Common myeloid progenitor, CD34-positive (primary cell): ENCODE results near the gene TM9SF1.

Experiments
- CTCF ChIA-PET: fragments of 350-600 bp; sonication (Branson Sonifier 250); formaldehyde crosslinking; loops from one replicate; lab custom pipeline; 2021; ENCODE audit warnings: antibody characterized with exemption; lab: Charles Lee
- POLR2A ChIA-PET: fragments of 350-600 bp; sonication (Branson Sonifier 250); formaldehyde crosslinking; loops from one replicate; lab custom pipeline; 2021; ENCODE audit warnings: antibody characterized with exemption; lab: Charles Lee
- DNase-seq, 3 donors: peaks; one replicate each; pipeline versions ENCODE4 v3.0.0 to v3.0.0-alpha.2; 2013
- H3K27ac ChIP-seq, 2 experiments: 1 replicate in 1 of 2; 2 replicates in 1 of 2; pipeline ENCODE4 v1.7.0; 2013; ENCODE audit warnings: inconsistent platforms in 2 of 2, low read length in 2 of 2, mild to moderate bottlenecking in 2 of 2, low read depth in 1 of 2, moderate library complexity in 1 of 2; ENCODE audit not compliant: severe bottlenecking in 2 of 2, insufficient read depth in 1 of 2, poor library complexity in 1 of 2
- H3K27me3 ChIP-seq, 5 experiments: replicated peaks in 2 of 5; 1 replicate in 3 of 5; 2 replicates in 2 of 5; pipeline versions ENCODE4 v1.6.1 to v1.7.0; 2013; ENCODE audit warnings: low read length in 4 of 5, mild to moderate bottlenecking in 2 of 5, moderate library complexity in 2 of 5, inconsistent platforms in 1 of 5; ENCODE audit not compliant: insufficient read depth in 5 of 5, control insufficient read depth in 4 of 5
- H3K36me3 ChIP-seq, 4 experiments: 1 replicate in 2 of 4; 2 replicates in 2 of 4; pipeline versions ENCODE4 v1.6.1 to v1.7.0; 2013; ENCODE audit warnings: low read length in 3 of 4, control low read depth in 1 of 4, mild to moderate bottlenecking in 1 of 4; ENCODE audit not compliant: control insufficient read depth in 4 of 4, insufficient read depth in 4 of 4
- H3K4me1 ChIP-seq, 4 experiments: 1 replicate in 3 of 4; 2 replicates in 1 of 4; pipeline versions ENCODE4 v1.6.1 to v1.7.1; 2013; ENCODE audit warnings: low read length in 3 of 4, mild to moderate bottlenecking in 3 of 4, control low read depth in 1 of 4, inconsistent platforms in 1 of 4, moderate library complexity in 1 of 4; ENCODE audit not compliant: control insufficient read depth in 4 of 4, insufficient read depth in 4 of 4; ENCODE audit errors: control extremely low read depth in 1 of 4
- H3K4me3 ChIP-seq, 7 experiments: 1 replicate in 4 of 7; 2 replicates in 3 of 7; pipeline versions ENCODE4 v1.5.1 to v1.7.0; 2013; ENCODE audit warnings: mild to moderate bottlenecking in 7 of 7, low read length in 6 of 7, moderate library complexity in 6 of 7, inconsistent platforms in 2 of 7, low read depth in 2 of 7, control low read depth in 1 of 7; ENCODE audit not compliant: insufficient read depth in 4 of 7, control insufficient read depth in 1 of 7; ENCODE audit errors: extremely low read depth in 1 of 7
- H3K9me3 ChIP-seq, 5 experiments: 1 replicate in 4 of 5; 2 replicates in 1 of 5; pipeline versions ENCODE4 v1.6.1 to v1.7.1; 2013; ENCODE audit warnings: low read length in 4 of 5, mild to moderate bottlenecking in 2 of 5, inconsistent platforms in 1 of 5, low read depth in 1 of 5, moderate library complexity in 1 of 5; ENCODE audit not compliant: control insufficient read depth in 4 of 5, insufficient read depth in 2 of 5; ENCODE audit errors: control extremely low read depth in 1 of 5
- WGBS: methylation state at CpG from one replicate; pipeline ENCODE4 v1.1.5; 2013; ENCODE audit not compliant: insufficient coverage; 5-methylcytosine and 5-hydroxymethylcytosine counted together

TM9SF1 gene

GRCh38 chr14:24238123-24238522 lies 42.9 kb upstream of the TM9SF1 start:
- Histone ChIP-seq H3K27me3 (no peaks in the 10 kb centered on the region), H3K27ac (peak overlapping the region in 1 of 2 experiments; percentile 3), H3K36me3 (peaks cover 20 to 64% (median 58%) of the 10 kb centered on the region in 4 experiments), H3K4me3 (no peak overlapping the region), H3K4me1 (peaks cover 19 to 53% (median 34%) of the 10 kb centered on the region in 4 experiments), H3K9me3 (no peaks in the 10 kb centered on the region)
- no peak for DNase-seq
- ChIA-PET CTCF (interaction anchor here (1.1 to 13.5 kb wide), 12 partner anchors 8 to 124 kb away, joined by 3 to 207 read pairs (median 6); partner anchors contain the start of genes CIDEB, DHRS1, IPO4 and MDP1), POLR2A (interaction anchor here (0.6 to 1.0 kb wide), 3 partner anchors 17 to 136 kb away, joined by 3 to 4 read pairs (median 4); no protein-coding TSS in a partner anchor)
- 95% methylated on average over 4 of the region's 5 CpGs for WGBS

- POLR2A ChIA-PET = interaction anchor here (1.0 kb wide), 1 partner anchor 16 kb away, joined by 3 read pairs; no protein-coding TSS in a partner anchor
- Histone ChIP-seq H3K27me3 (no peaks in the 10 kb centered on the region), H3K4me3 (no peak overlapping the region), H3K36me3 (peaks cover 20 to 64% (median 58%) of the 10 kb centered on the region in 4 experiments), H3K4me1 (peaks cover 21 to 53% (median 35%) of the 10 kb centered on the region in 4 experiments), H3K27ac (peak overlapping the region in 1 of 2 experiments; percentile 3), H3K9me3 (no peaks in the 10 kb centered on the region)
- WGBS = 100% methylated on average over 2 of the region's 2 CpGs
- no peak for DNase-seq
- CTCF ChIA-PET = interaction anchor here (1.1 to 13.5 kb wide), 13 partner anchors 8 to 125 kb away, joined by 3 to 207 read pairs (median 6); partner anchors contain the start of genes CIDEB, DCAF11, DHRS1 and IPO4
Measured at GRCh38 chr14:24237463-24237955, 42.3 kb upstream of the TM9SF1 start.

- peaks cover 20 to 64% (median 58%) of the 10 kb centered on the region in 4 experiments for H3K36me3 ChIP-seq
- no peak for DNase-seq
- no peak overlapping the region for H3K27ac ChIP-seq
- H3K27me3 ChIP-seq = no peaks in the 10 kb centered on the region
- no peak overlapping the region for H3K4me3 ChIP-seq
- WGBS = 100% methylated on average over 6 of the region's 6 CpGs
- H3K9me3 ChIP-seq = no peaks in the 10 kb centered on the region
- POLR2A ChIA-PET = no interaction called here
- H3K4me1 ChIP-seq = peaks cover 21 to 51% (median 35%) of the 10 kb centered on the region in 4 experiments
- CTCF ChIA-PET = interaction anchor here (1.0 to 13.5 kb wide), 9 partner anchors 9 to 122 kb away, joined by 3 to 207 read pairs (median 6); partner anchors contain the start of genes CIDEB, DCAF11, DHRS1 and IPO4
Measured at GRCh38 chr14:24236689-24237462, 41.6 kb upstream of the TM9SF1 start.

GRCh38 chr14:24235804-24236688 lies 40.8 kb upstream of the TM9SF1 start:
- ChIA-PET POLR2A (no interaction called here), CTCF (interaction anchor here (1.0 to 13.5 kb wide), 12 partner anchors 10 to 121 kb away, joined by 3 to 207 read pairs (median 6); partner anchors contain the start of genes CHMP4A, CIDEB, DCAF11 and DHRS1)
- no peaks in the 10 kb centered on the region for H3K9me3 ChIP-seq
- WGBS = 100% methylated on average over 4 of the region's 5 CpGs
- no peak overlapping the region for H3K27ac ChIP-seq
- no peaks in the 10 kb centered on the region for H3K27me3 ChIP-seq
- no peak for DNase-seq
- peaks cover 17 to 51% (median 36%) of the 10 kb centered on the region in 4 experiments for H3K4me1 ChIP-seq
- H3K4me3 ChIP-seq = no peak overlapping the region
- H3K36me3 ChIP-seq = peaks cover 20 to 63% (median 57%) of the 10 kb centered on the region in 4 experiments

GRCh38 chr14:24234095-24235005 lies 39.1 kb upstream of the TM9SF1 start:
- Histone ChIP-seq H3K4me3 (peak overlapping the region in 2 of 7 experiments; percentile 91 to 96), H3K4me1 (peaks cover 15 to 43% (median 35%) of the 10 kb centered on the region in 4 experiments), H3K27ac (peak overlapping the region in 1 of 2 experiments; percentile 18), H3K27me3 (no peaks in the 10 kb centered on the region), H3K36me3 (peaks cover 10 to 46% (median 40%) of the 10 kb centered on the region in 4 experiments), H3K9me3 (no peaks in the 10 kb centered on the region)
- ChIA-PET POLR2A (no interaction called here), CTCF (interaction anchor here (0.7 to 6.5 kb wide), 14 partner anchors 8 to 203 kb away, joined by 3 to 31 read pairs (median 4); partner anchors contain the start of genes CHMP4A, CIDEB, MDP1 and TINF2)
- peak in 2 of 3 donors; percentile 21 to 29 for DNase-seq
- WGBS = 93% methylated on average over 3 of the region's 3 CpGs
